ENCODE data around the gene SYCP2.

GRCh38 chr20:59827138-59828056, 106.0 kb downstream of the SYCP2 start:
- no peak for TF ChIP-seq CTCF (IDR thresholded peaks at IDR 0.05; ENCODE audit: low read depth, low read length)
- TF ChIP-seq EZH2phosphoT487 (IDR thresholded peaks at IDR 0.05; ENCODE audit: low read depth), result no peak
